HCT116 (cell line): ENCODE results near the gene CD40. TPM values are rescaled to one million over a fixed set of nuclear protein-coding genes. Genes with fewer than 3 reads are reported as not detected.

Experiments
- ATAC-seq: fragments of 200-7000 bp; cut with Tn5 transposase; 2 replicates; pipeline ENCODE4 v1.9.1; 2020; ENCODE audit warnings: mild to moderate bottlenecking, moderate library complexity
- BruUV-seq: library from RNA; stranded (reverse); fragments of 400-500 nt; replicated peaks from 2 replicates; lab custom pipeline; 2021; lab: Mats Ljungman, UMichigan
- CTCF ChIA-PET: fragments of 300-600 bp; sonication (Branson Sonifier 250); formaldehyde crosslinking; loops from one replicate; lab custom pipeline; 2021; ENCODE audit warnings: antibody characterized with exemption; lab: Charles Lee
- POLR2A ChIA-PET: fragments of 300-600, 350-600 bp; sonication (Branson Sonifier 250); formaldehyde crosslinking; loops from one replicate; lab custom pipeline; 2021; ENCODE audit warnings: antibody characterized with exemption; lab: Charles Lee
- RAD21 ChIA-PET, 2 experiments: fragments of 300-600 bp; sonication (Branson Sonifier 250); formaldehyde crosslinking; loops; one replicate each; lab custom pipeline; 2023; ENCODE audit warnings: low total read pairs in 2 of 2; ENCODE audit not compliant: uncharacterized antibody in 2 of 2, unreplicated experiment in 2 of 2, low non-redundant PET in 1 of 2; lab: Charles Lee
- DNase-seq: peaks from one replicate; pipeline ENCODE4 v3.0.0-alpha.2; 2010; ENCODE audit warnings: low read depth, low spot score
- H2AFZ ChIP-seq: fragments of 200-600 bp; shearing (Covaris generic), sonication (generic); 2 replicates; pipeline ENCODE4 v1.6.1; 2017; ENCODE audit warnings: low read depth, mixed run types, mixed read lengths, antibody characterized with exemption, low read length; ENCODE audit not compliant: poor library complexity, severe bottlenecking
- H3K27ac ChIP-seq: 2 replicates; pipeline ENCODE4 v1.5.1; 2012; ENCODE audit warnings: low read depth, low read length
- H3K27me3 ChIP-seq: fragments of 200-600 bp; sonication (generic); 2 replicates; pipeline ENCODE4 v1.6.1; 2016; ENCODE audit warnings: mixed run types, low read length, mixed read lengths; ENCODE audit not compliant: insufficient read depth
- H3K36me3 ChIP-seq, 2 experiments: fragments of 200-500 bp in 1 of 2; fragments of 200-600 bp in 1 of 2; sonication (Bioruptor generic) in 1 of 2; sonication (generic) in 1 of 2; 2 replicates each; pipeline versions ENCODE4 v1.5.1 to v1.6.1; 2014 to 2016; ENCODE audit warnings: low read length in 2 of 2, inconsistent platforms in 1 of 2, mixed read lengths in 1 of 2, mixed run types in 1 of 2; ENCODE audit not compliant: insufficient read depth in 2 of 2, control insufficient read depth in 1 of 2
- H3K4me1 ChIP-seq, 2 experiments: fragments of 200-600 bp in 1 of 2; sonication (generic) in 1 of 2; 2 replicates each; pipeline versions ENCODE4 v1.5.1 to v1.6.1; 2012 to 2017; ENCODE audit warnings: low read length in 2 of 2, inconsistent platforms in 1 of 2, mild to moderate bottlenecking in 1 of 2, mixed read lengths in 1 of 2, mixed run types in 1 of 2, moderate library complexity in 1 of 2; ENCODE audit not compliant: insufficient read depth in 2 of 2, control insufficient read depth in 1 of 2
- H3K4me2 ChIP-seq: fragments of 200-600 bp; sonication (generic); 2 replicates; pipeline ENCODE4 v1.6.1; 2017; ENCODE audit warnings: mixed run types, low read length, mixed read lengths
- H3K4me3 ChIP-seq, 2 experiments: fragments of 200-600 bp in 1 of 2; sonication (generic) in 1 of 2; replicated peaks in 1 of 2; 2 replicates each; pipeline ENCODE4 v1.5.1; 2011 to 2016; ENCODE audit warnings: low read length in 2 of 2, control low read depth in 1 of 2, low read depth in 1 of 2, mild to moderate bottlenecking in 1 of 2, mixed read lengths in 1 of 2, mixed run types in 1 of 2
- H3K79me2 ChIP-seq: fragments of 200-600 bp; sonication (generic); 2 replicates; pipeline ENCODE4 v1.6.1; 2017; ENCODE audit warnings: mild to moderate bottlenecking, mixed run types, low read length, moderate library complexity, mixed read lengths; ENCODE audit not compliant: insufficient read depth
- H3K9ac ChIP-seq: fragments of 200-600 bp; sonication (generic); 2 replicates; pipeline ENCODE4 v1.6.1; 2016; ENCODE audit warnings: low read length, mixed read lengths
- H3K9me2 ChIP-seq: fragments of 200-600 bp; sonication (generic), shearing (Covaris generic); 2 replicates; pipeline ENCODE4 v1.6.1; 2017; ENCODE audit warnings: mixed run types, mild to moderate bottlenecking, moderate library complexity; ENCODE audit not compliant: insufficient read depth
- H3K9me3 ChIP-seq, 2 experiments: fragments of 200-500 bp in 1 of 2; fragments of 200-600 bp in 1 of 2; sonication (Bioruptor generic) in 1 of 2; sonication (generic) in 1 of 2; 2 replicates each; pipeline ENCODE4 v1.6.1; 2014 to 2017; ENCODE audit warnings: low read length in 2 of 2, mixed read lengths in 2 of 2, inconsistent platforms in 1 of 2, low read depth in 1 of 2, mild to moderate bottlenecking in 1 of 2, mixed run types in 1 of 2, moderate library complexity in 1 of 2; ENCODE audit not compliant: control insufficient read depth in 1 of 2, insufficient read depth in 1 of 2
- H4K20me1 ChIP-seq: fragments of 200-600 bp; sonication (generic), shearing (Covaris generic); 2 replicates; pipeline ENCODE4 v1.6.1; 2017; ENCODE audit warnings: mixed run types, mild to moderate bottlenecking, moderate library complexity; ENCODE audit not compliant: insufficient read depth
- CBX3 ChIP-seq: IDR thresholded peaks from 2 replicates; pipeline ENCODE4 v1.6.1; 2012; ENCODE audit warnings: low read depth
- CEBPB ChIP-seq: IDR thresholded peaks from 2 replicates; pipeline ENCODE4 v1.6.1; 2012; ENCODE audit warnings: low read depth
- EGR1 ChIP-seq: IDR thresholded peaks from 2 replicates; pipeline ENCODE4 v1.6.1; 2012; ENCODE audit warnings: low read depth
- EZH2 ChIP-seq: fragments of 200-600 bp; sonication (generic); IDR thresholded peaks from 2 replicates; pipeline ENCODE4 v1.6.1; 2017; ENCODE audit warnings: antibody characterized with exemption, mixed run types
- EZH2phosphoT487 ChIP-seq: fragments of 200-600 bp; IDR thresholded peaks from 2 replicates; pipeline ENCODE4 v1.6.1; 2018; ENCODE audit warnings: antibody characterized with exemption, borderline replicate concordance
- FOSL1 ChIP-seq: IDR thresholded peaks from 2 replicates; pipeline ENCODE4 v1.6.1; 2012; ENCODE audit warnings: low read depth
- SIN3A ChIP-seq: IDR thresholded peaks from 2 replicates; pipeline ENCODE4 v1.6.1; 2012; ENCODE audit warnings: low read depth
- SRF ChIP-seq: IDR thresholded peaks from 2 replicates; pipeline ENCODE4 v1.6.1; 2012; ENCODE audit warnings: low read depth
- YY1 ChIP-seq: IDR thresholded peaks from 2 replicates; pipeline ENCODE4 v1.6.1; 2011; ENCODE audit warnings: low read length, low read depth, moderate library complexity, mild to moderate bottlenecking; ENCODE audit not compliant: insufficient replicate concordance; ENCODE audit errors: extremely low read depth
- ZFX ChIP-seq: fragments of 450-650 bp; IDR thresholded peaks from 2 replicates; pipeline ENCODE4 v1.6.1; 2017
- ZNF274 ChIP-seq: fragments of 200-500 bp; sonication (Bioruptor generic); IDR thresholded peaks from 2 replicates; pipeline ENCODE4 v1.6.1; 2014; ENCODE audit warnings: mild to moderate bottlenecking, low read depth, low read length, inconsistent platforms
- intact Hi-C: fragments of 100-400 bp; cut with micrococcal nuclease; formaldehyde crosslinking; loops from 2 replicates; pipeline ENCODE4 v1.10.0; 2022
- total RNA-seq: library from RNA; stranded (reverse); gene quantifications from one replicate; pipeline ENCODE4 v1.2.1, GENCODE V29; 2021; ENCODE audit not compliant: unreplicated experiment
- TF ChIP-seq, protein P1 (sequence below), 3 experiments: fragments of 200-600 bp in 1 of 3; sonication (generic) in 1 of 3; IDR thresholded peaks in 2 of 3; conservative IDR thresholded peaks in 1 of 3; 2 replicates each; pipeline ENCODE4 v1.5.1; 2012 to 2017; ENCODE audit warnings: low read depth in 2 of 3, low read length in 2 of 3, antibody characterized with exemption in 1 of 3, borderline replicate concordance in 1 of 3, control low read depth in 1 of 3, mild to moderate bottlenecking in 1 of 3, mixed read lengths in 1 of 3, mixed run types in 1 of 3, moderate library complexity in 1 of 3; ENCODE audit not compliant: insufficient read depth in 1 of 3
- TF ChIP-seq, protein P2 (sequence below): IDR thresholded peaks from 2 replicates; pipeline ENCODE4 v1.6.1; 2012; ENCODE audit warnings: low read depth
- TF ChIP-seq, protein P3 (sequence below): IDR thresholded peaks from 2 replicates; pipeline ENCODE4 v1.6.1; 2012
- TF ChIP-seq, protein P4 (sequence below): IDR thresholded peaks from 2 replicates; pipeline ENCODE4 v1.6.1; 2012

Gene CD40
- total RNA-seq, 1 experiment from 2014 or later = 21.3 TPM

DNA sequence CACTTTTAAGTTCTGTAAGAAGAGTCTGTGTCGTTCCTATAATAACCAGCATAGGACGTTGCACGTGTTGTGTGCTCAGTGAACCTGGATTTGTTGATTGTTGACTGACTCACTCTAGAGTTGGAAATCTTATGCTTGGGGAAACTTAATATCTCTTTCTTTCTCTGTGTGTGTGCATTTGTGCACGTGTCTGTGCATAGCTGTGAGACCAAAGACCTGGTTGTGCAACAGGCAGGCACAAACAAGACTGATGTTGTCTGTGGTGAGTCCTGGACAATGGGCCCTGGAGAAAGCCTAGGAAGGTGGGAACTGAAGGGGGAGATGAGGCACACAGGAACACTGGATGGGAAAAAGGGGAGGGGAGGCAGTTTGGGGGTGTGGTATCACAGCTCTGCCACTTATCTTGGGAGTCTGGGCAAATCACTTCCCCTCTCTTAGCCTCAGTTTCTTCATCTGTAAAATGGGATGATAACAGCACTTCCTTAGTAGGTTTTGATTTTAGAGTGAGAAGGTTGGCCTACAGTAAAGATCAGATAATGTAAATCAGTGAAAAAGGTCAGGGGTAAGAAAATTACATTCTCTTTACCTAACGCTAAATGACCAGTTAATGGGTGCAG, 8.4 kb downstream of the CD40 start:
- Histone ChIP-seq H3K27ac (no peak overlapping the region), H2AFZ (no peak overlapping the region), H3K9me2 (no peaks in the 10 kb centered on the region), H3K9ac (no peak overlapping the region), H3K36me3 (peaks cover 3 to 18% of the 10 kb centered on the region in 2 experiments; a peak in 2 of 4 replicates), H3K4me1 (no peaks in the 10 kb centered on the region; a peak in 1 of 4 replicates), H3K9me3 (no peaks in the 10 kb centered on the region), H3K4me3 (no peak overlapping the region), H3K4me2 (no peak overlapping the region), H4K20me1 (no peaks in the 10 kb centered on the region), H3K27me3 (0 out of 2 replicates have a peak, but pooled peaks cover 7% of the 10 kb centered on the region), H3K79me2 (no peaks in the 10 kb centered on the region)
- BruUV-seq = no TSS peak
- intact Hi-C loops = no loop called here
- CTCF ChIA-PET = interaction anchor here (0.6 to 2.2 kb wide), 2 partner anchors 102 to 139 kb away, joined by 3 to 4 read pairs; no protein-coding TSS in a partner anchor
- POLR2A ChIA-PET = no interaction called here
- ATAC-seq = no peak
- TF ChIP-seq, protein P1, sequence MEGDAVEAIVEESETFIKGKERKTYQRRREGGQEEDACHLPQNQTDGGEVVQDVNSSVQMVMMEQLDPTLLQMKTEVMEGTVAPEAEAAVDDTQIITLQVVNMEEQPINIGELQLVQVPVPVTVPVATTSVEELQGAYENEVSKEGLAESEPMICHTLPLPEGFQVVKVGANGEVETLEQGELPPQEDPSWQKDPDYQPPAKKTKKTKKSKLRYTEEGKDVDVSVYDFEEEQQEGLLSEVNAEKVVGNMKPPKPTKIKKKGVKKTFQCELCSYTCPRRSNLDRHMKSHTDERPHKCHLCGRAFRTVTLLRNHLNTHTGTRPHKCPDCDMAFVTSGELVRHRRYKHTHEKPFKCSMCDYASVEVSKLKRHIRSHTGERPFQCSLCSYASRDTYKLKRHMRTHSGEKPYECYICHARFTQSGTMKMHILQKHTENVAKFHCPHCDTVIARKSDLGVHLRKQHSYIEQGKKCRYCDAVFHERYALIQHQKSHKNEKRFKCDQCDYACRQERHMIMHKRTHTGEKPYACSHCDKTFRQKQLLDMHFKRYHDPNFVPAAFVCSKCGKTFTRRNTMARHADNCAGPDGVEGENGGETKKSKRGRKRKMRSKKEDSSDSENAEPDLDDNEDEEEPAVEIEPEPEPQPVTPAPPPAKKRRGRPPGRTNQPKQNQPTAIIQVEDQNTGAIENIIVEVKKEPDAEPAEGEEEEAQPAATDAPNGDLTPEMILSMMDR (IDR thresholded peaks at IDR 0.05 in 2 of 3, conservative IDR thresholded peaks at IDR 0.05 in 1 of 3; ENCODE audit: borderline replicate concordance in 1 of 3, insufficient read depth in 1 of 3, low read depth in 2 of 3, low read length in 2 of 3) = no peak
- TF ChIP-seq SIN3A (no peak), YY1 (no peak), CEBPB (no peak), EZH2phosphoT487 (no peak), CBX3 (no peak), ZNF274 (no peak), FOSL1 (no peak), EZH2 (no peak), SRF (no peak), EGR1 (no peak), ZFX (no peak)
- TF ChIP-seq, protein P2, sequence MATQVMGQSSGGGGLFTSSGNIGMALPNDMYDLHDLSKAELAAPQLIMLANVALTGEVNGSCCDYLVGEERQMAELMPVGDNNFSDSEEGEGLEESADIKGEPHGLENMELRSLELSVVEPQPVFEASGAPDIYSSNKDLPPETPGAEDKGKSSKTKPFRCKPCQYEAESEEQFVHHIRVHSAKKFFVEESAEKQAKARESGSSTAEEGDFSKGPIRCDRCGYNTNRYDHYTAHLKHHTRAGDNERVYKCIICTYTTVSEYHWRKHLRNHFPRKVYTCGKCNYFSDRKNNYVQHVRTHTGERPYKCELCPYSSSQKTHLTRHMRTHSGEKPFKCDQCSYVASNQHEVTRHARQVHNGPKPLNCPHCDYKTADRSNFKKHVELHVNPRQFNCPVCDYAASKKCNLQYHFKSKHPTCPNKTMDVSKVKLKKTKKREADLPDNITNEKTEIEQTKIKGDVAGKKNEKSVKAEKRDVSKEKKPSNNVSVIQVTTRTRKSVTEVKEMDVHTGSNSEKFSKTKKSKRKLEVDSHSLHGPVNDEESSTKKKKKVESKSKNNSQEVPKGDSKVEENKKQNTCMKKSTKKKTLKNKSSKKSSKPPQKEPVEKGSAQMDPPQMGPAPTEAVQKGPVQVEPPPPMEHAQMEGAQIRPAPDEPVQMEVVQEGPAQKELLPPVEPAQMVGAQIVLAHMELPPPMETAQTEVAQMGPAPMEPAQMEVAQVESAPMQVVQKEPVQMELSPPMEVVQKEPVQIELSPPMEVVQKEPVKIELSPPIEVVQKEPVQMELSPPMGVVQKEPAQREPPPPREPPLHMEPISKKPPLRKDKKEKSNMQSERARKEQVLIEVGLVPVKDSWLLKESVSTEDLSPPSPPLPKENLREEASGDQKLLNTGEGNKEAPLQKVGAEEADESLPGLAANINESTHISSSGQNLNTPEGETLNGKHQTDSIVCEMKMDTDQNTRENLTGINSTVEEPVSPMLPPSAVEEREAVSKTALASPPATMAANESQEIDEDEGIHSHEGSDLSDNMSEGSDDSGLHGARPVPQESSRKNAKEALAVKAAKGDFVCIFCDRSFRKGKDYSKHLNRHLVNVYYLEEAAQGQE = no peak
- TF ChIP-seq, protein P3, sequence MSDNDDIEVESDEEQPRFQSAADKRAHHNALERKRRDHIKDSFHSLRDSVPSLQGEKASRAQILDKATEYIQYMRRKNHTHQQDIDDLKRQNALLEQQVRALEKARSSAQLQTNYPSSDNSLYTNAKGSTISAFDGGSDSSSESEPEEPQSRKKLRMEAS = no peak
- TF ChIP-seq, protein P4, sequence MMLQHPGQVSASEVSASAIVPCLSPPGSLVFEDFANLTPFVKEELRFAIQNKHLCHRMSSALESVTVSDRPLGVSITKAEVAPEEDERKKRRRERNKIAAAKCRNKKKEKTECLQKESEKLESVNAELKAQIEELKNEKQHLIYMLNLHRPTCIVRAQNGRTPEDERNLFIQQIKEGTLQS = no peak
- DNase-seq = no peak
- RAD21 ChIA-PET = no interaction called here
